ENCODE data around the gene LCAT.
"Not testable (repeated sequence)": the region's sequence is repeated elsewhere in the genome, so short reads cannot be mapped to it uniquely, and the experiment has no call there.

Gene LCAT

GRCh38 chr16:67922740-67923139 is 21.2 kb downstream of the LCAT start:
- 86 to 91% methylated on average over 8 of the region's 8 CpGs for WGBS, 2 experiments
- Histone ChIP-seq H3K4me3 (ENCODE audit: insufficient read depth, low read depth, low read length) (no peak overlapping the region), H3K27ac (ENCODE audit: insufficient read depth, low read depth, low read length, poor library complexity, severe bottlenecking) (no peak overlapping the region), H3K27me3 (ENCODE audit: control insufficient read depth, insufficient read depth, low read length, poor library complexity, severe bottlenecking) (no peaks in the 10 kb centered on the region), H3K4me1 (ENCODE audit: control insufficient read depth, insufficient read depth, low read length) (no peaks in the 10 kb centered on the region), H3K36me3 (ENCODE audit: control insufficient read depth, insufficient read depth, low read length) (no peaks in the 10 kb centered on the region), H3K9me3 (ENCODE audit: control insufficient read depth, low read length) (no peaks in the 10 kb centered on the region)

DNA sequence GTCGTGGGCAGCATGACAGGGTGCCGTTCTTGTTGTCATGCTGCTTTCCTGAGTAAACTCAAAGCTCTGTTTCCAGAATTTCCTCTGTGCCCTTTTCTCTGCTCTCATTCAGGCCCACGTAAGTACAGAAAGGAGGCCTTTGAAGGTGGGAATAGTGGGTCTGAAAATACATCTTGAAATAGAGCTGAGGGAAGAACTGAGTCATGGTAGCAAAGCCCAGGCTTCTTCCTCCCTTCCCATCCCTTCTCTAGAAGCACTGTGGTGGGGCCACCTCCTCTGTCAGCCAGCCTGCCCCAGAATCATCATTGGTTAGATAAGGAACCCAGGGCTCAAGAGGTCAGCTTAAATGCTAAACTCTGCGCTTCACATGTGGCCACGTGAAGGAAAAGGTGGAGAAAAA is 21.7 kb downstream of the LCAT start:
- Histone ChIP-seq H3K4me3 (ENCODE audit: insufficient read depth, low read depth, low read length) (no peak overlapping the region), H3K9me3 (ENCODE audit: control insufficient read depth, low read length) (no peaks in the 10 kb centered on the region), H3K36me3 (ENCODE audit: control insufficient read depth, insufficient read depth, low read length) (no peaks in the 10 kb centered on the region), H3K4me1 (ENCODE audit: control insufficient read depth, insufficient read depth, low read length) (no peaks in the 10 kb centered on the region), H3K27ac (ENCODE audit: insufficient read depth, low read depth, low read length, poor library complexity, severe bottlenecking) (no peak overlapping the region), H3K27me3 (ENCODE audit: control insufficient read depth, insufficient read depth, low read length, poor library complexity, severe bottlenecking) (no peaks in the 10 kb centered on the region)
- 89 to 90% methylated on average over 5 of the region's 5 CpGs for WGBS, 2 experiments

DNA sequence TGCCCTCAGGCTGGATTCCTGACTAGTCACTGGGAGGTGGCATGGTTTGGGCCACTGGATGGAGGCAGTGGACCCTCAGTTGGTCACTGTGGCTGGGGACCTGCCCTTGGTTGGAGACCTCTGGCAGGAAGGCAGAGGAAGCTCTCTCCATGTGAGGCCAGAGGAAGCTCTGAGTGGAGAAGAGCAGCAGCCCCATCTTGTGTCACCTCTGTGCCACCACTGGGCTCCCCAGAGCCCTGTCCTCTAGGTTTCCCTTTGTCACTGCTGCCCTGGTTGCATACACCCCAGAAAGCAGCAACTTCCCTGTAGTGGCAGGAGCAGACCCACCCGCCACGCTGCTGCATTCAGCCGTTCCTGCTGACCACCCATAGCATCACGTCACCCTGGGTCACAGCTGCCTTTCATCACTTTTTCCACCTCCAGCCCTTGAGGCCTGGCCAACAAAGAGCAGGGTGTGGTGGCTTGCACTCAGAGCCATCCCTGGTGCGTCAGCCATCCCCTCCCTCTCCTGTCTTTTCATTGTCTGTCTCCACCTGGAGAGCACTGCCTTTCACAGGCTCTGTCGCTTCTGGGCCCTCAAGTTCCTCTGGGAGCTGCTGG is 24.2 kb downstream of the LCAT start:
- Histone ChIP-seq H3K4me1 (ENCODE audit: control insufficient read depth, insufficient read depth, low read length) (no peaks in the 10 kb centered on the region), H3K4me3 (ENCODE audit: insufficient read depth, low read depth, low read length) (no peak overlapping the region), H3K27ac (ENCODE audit: insufficient read depth, low read depth, low read length, poor library complexity, severe bottlenecking) (no peak overlapping the region), H3K36me3 (ENCODE audit: control insufficient read depth, insufficient read depth, low read length) (no peaks in the 10 kb centered on the region), H3K27me3 (ENCODE audit: control insufficient read depth, insufficient read depth, low read length, poor library complexity, severe bottlenecking) (no peaks in the 10 kb centered on the region), H3K9me3 (ENCODE audit: control insufficient read depth, low read length) (no peaks in the 10 kb centered on the region)
- 92 to 96% methylated on average over 6 of the region's 6 CpGs for WGBS, 2 experiments

- Histone ChIP-seq H3K4me3 (ENCODE audit: insufficient read depth, low read depth, low read length) (no peak overlapping the region), H3K9me3 (ENCODE audit: control insufficient read depth, low read length) (no peaks in the 10 kb centered on the region), H3K36me3 (ENCODE audit: control insufficient read depth, insufficient read depth, low read length) (no peaks in the 10 kb centered on the region), H3K4me1 (ENCODE audit: control insufficient read depth, insufficient read depth, low read length) (no peaks in the 10 kb centered on the region), H3K27ac (ENCODE audit: insufficient read depth, low read depth, low read length, poor library complexity, severe bottlenecking) (no peak overlapping the region), H3K27me3 (ENCODE audit: control insufficient read depth, insufficient read depth, low read length, poor library complexity, severe bottlenecking) (no peaks in the 10 kb centered on the region)
- 87 to 88% methylated on average over 4 of the region's 4 CpGs for WGBS, 2 experiments
Measured at GRCh38 chr16:67917852-67918236, 26.1 kb downstream of the LCAT start.

DNA sequence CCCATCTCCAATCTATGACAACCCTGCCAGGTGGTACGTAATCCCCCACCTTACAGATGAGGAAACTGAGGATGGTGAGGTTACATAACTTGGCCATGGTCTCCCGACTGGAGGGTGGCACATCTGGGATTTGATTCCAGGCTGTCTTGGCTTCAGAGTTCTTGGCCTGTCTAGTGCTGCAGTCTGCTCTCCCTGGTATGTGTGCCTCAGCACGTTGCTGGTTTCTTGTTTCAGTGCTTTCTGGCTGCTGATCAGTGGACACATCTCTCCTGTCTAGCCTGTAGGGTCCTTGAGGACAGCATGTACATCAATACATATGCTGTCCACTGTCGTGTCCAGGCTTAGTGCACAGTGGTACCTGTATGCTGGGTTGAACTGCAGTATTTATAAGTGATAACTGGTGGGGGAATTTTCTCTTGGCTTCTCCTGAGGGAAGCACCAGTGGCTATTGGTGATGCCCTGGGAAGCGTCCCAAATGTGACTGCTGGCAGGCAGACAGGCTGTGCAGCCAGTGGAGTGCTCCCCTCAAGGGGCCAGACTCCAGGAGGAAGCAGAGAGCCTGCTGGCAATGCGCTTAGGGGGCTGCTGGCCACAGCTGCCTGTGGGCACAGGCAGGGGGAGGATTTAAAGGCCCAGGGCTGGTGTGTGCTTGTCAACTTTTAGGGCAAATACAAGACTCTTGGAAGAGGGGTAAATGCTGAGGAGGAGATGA is 26.6 kb downstream of the LCAT start:
- Histone ChIP-seq H3K4me1 (ENCODE audit: control insufficient read depth, insufficient read depth, low read length) (no peaks in the 10 kb centered on the region), H3K36me3 (ENCODE audit: control insufficient read depth, insufficient read depth, low read length) (no peaks in the 10 kb centered on the region), H3K27ac (ENCODE audit: insufficient read depth, low read depth, low read length, poor library complexity, severe bottlenecking) (no peak overlapping the region), H3K27me3 (ENCODE audit: control insufficient read depth, insufficient read depth, low read length, poor library complexity, severe bottlenecking) (no peaks in the 10 kb centered on the region), H3K9me3 (ENCODE audit: control insufficient read depth, low read length) (no peaks in the 10 kb centered on the region), H3K4me3 (ENCODE audit: insufficient read depth, low read depth, low read length) (no peak overlapping the region)
- 87 to 89% methylated on average over 6 of the region's 6 CpGs for WGBS, 2 experiments

DNA sequence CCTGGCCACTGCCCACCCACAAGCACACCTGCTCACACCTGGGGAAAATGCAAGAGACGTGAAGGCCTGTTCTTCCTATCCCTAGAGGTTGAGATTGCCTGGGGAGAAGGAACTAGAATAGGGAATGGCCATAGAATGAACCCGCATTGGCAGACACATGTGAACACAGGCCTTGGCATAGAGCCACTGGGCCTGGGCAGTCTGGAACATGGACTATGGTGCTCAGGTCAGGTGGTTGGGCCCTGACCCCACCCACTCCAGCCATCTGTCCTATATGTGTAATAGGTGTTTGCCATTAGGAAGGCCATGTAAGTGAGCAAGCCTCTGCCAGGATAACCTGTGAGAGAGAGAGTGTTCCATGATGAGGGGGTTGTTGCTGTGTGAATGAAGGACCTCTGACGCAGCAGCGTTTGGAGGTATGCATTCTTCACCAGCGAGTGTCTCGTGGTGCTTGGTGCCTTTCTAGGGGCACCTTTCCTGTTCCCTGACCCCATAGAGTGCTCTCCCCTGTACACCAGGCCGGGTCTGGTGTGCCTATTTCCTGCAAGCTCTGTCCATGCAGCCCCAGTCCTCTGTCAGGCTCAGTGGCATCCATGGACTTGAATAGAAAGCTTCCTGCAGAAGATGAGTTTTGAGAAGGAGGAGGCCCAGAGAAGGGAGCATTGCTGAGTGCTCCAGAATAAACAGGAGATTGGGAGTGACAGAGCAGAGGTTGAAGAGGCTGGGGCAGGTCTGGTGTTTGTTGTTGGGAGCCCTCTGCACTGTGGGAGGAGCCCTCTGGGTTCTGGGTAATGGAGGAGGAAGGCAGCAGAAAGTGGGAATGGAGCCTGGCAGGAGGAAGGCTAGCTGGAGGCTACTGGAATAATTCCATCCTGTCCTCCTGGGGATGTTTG is 27.8 kb downstream of the LCAT start:
- Histone ChIP-seq H3K36me3 (ENCODE audit: control insufficient read depth, insufficient read depth, low read length) (no peaks in the 10 kb centered on the region), H3K4me1 (ENCODE audit: control insufficient read depth, insufficient read depth, low read length) (no peaks in the 10 kb centered on the region), H3K27me3 (ENCODE audit: control insufficient read depth, insufficient read depth, low read length, poor library complexity, severe bottlenecking) (no peaks in the 10 kb centered on the region), H3K27ac (ENCODE audit: insufficient read depth, low read depth, low read length, poor library complexity, severe bottlenecking) (no peak overlapping the region), H3K4me3 (ENCODE audit: insufficient read depth, low read depth, low read length) (no peak overlapping the region), H3K9me3 (ENCODE audit: control insufficient read depth, low read length) (no peaks in the 10 kb centered on the region)
- WGBS, 2 experiments: 90 to 92% methylated on average over 7 of the region's 7 CpGs

- not testable (repeated sequence) for H3K4me1 ChIP-seq (ENCODE audit: control insufficient read depth, insufficient read depth, low read length); H3K27ac ChIP-seq (ENCODE audit: insufficient read depth, low read depth, low read length, poor library complexity, severe bottlenecking); H3K27me3 ChIP-seq (ENCODE audit: control insufficient read depth, insufficient read depth, low read length, poor library complexity, severe bottlenecking); H3K36me3 ChIP-seq (ENCODE audit: control insufficient read depth, insufficient read depth, low read length); H3K4me3 ChIP-seq (ENCODE audit: insufficient read depth, low read depth, low read length); H3K9me3 ChIP-seq (ENCODE audit: control insufficient read depth, low read length)
- 88% methylated on average over 1 of the region's 2 CpGs; no CpG with 5 or more reads in 1 of the 2 experiments for WGBS, 2 experiments
Measured at GRCh38 chr16:67915496-67915769, 28.5 kb downstream of the LCAT start.

DNA sequence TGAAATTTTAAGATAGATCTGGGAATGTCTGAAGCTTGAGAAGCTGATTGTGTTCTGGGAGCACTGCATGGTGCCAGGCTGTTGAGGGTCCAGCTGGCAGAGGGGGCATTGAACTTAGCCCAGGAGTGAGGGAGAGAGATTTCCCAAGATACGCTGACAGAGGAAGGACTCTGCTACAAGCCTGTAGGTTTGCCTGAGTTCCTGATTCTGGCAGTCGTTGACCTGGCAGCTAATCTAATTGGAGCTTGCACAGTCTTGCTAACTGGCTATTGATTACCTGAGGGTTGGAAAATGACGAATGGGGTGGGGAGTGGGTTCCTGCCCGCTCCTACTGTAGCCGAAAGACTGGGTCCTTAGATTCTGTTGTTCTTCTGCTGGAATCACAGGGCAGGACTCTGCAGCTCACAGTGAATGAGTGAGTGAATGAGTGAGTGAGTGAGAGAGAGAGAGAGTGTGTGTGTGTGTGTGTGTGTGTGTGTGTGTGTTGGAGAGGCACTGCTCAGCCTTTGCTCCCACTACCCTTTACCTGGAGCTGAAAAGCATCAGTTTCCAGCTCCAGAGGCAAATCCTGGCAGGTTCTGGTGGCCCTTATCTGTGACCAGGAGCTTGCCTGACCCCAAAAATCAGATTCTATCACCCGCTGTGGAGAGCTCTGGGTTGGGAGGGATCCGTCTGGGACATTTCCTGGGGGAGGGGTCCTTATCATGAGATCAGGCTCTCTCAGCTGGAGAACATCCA is 29.0 kb downstream of the LCAT start:
- Histone ChIP-seq H3K27me3 (ENCODE audit: control insufficient read depth, insufficient read depth, low read length, poor library complexity, severe bottlenecking) (no peaks in the 10 kb centered on the region), H3K36me3 (ENCODE audit: control insufficient read depth, insufficient read depth, low read length) (peaks cover 4% of the 10 kb centered on the region), H3K27ac (ENCODE audit: insufficient read depth, low read depth, low read length, poor library complexity, severe bottlenecking) (no peak overlapping the region), H3K4me3 (ENCODE audit: insufficient read depth, low read depth, low read length) (no peak overlapping the region), H3K4me1 (ENCODE audit: control insufficient read depth, insufficient read depth, low read length) (no peaks in the 10 kb centered on the region), H3K9me3 (ENCODE audit: control insufficient read depth, low read length) (no peaks in the 10 kb centered on the region)
- 80 to 86% methylated on average over 7 of the region's 7 CpGs for WGBS, 2 experiments

- Histone ChIP-seq H3K36me3 (ENCODE audit: control insufficient read depth, insufficient read depth, low read length) (peaks cover 12% of the 10 kb centered on the region), H3K9me3 (ENCODE audit: control insufficient read depth, low read length) (no peaks in the 10 kb centered on the region), H3K4me3 (ENCODE audit: insufficient read depth, low read depth, low read length) (no peak overlapping the region), H3K27ac (ENCODE audit: insufficient read depth, low read depth, low read length, poor library complexity, severe bottlenecking) (no peak overlapping the region), H3K4me1 (ENCODE audit: control insufficient read depth, insufficient read depth, low read length) (no peaks in the 10 kb centered on the region), H3K27me3 (ENCODE audit: control insufficient read depth, insufficient read depth, low read length, poor library complexity, severe bottlenecking) (no peaks in the 10 kb centered on the region)
- WGBS, 2 experiments: 92 to 96% methylated on average over 2 of the region's 2 CpGs
Measured at GRCh38 chr16:67910158-67910557, 33.8 kb downstream of the LCAT start.

Measured in ectodermal cell (in vitro differentiated cells).